ENCODE measurements around the gene FAM168B.
A peak's percentile ranks its signal among the peaks of the same experiment; 100 is the strongest.
"Not testable (repeated sequence)": the region's sequence is repeated elsewhere in the genome, so short reads cannot be mapped to it uniquely, and the experiment has no call there.

Gene FAM168B

GRCh38 chr2:131093006-131093695, at the start of gene FAM168B:
Gene FAM168B (minus strand): TSS chr2:131093460. CDS start chr2:131082646, 10,814 bp downstream.
- peak; percentile 87 for DNase-seq (ENCODE audit: low read depth)

GRCh38 chr2:131142849-131143248, 49.6 kb upstream of the FAM168B start:
- DNase-seq (ENCODE audit: low read depth), result no peak

GRCh38 chr2:131140581-131140980, 47.3 kb upstream of the FAM168B start:
- DNase-seq (ENCODE audit: low read depth), result no peak

- DNase-seq (ENCODE audit: low read depth), result no peak
Observed at GRCh38 chr2:131132729-131133128, 39.5 kb upstream of the FAM168B start.

- DNase-seq (ENCODE audit: low read depth), result no peak
Observed at GRCh38 chr2:131130298-131130596, 37.0 kb upstream of the FAM168B start.

- no peak for DNase-seq (ENCODE audit: low read depth)
Observed at GRCh38 chr2:131127981-131128380, 34.7 kb upstream of the FAM168B start.

GRCh38 chr2:131127076-131127475, 33.8 kb upstream of the FAM168B start:
- no peak for DNase-seq (ENCODE audit: low read depth)

GRCh38 chr2:131126436-131126835, 33.2 kb upstream of the FAM168B start:
- no peak for DNase-seq (ENCODE audit: low read depth)

- no peak for DNase-seq (ENCODE audit: low read depth)
Observed at GRCh38 chr2:131125195-131125757, 32.0 kb upstream of the FAM168B start.

- no peak for DNase-seq (ENCODE audit: low read depth)
Observed at GRCh38 chr2:131123192-131123591, 29.9 kb upstream of the FAM168B start.

GRCh38 chr2:131122496-131122895, 29.2 kb upstream of the FAM168B start:
- DNase-seq (ENCODE audit: low read depth), result no peak

- DNase-seq (ENCODE audit: low read depth), result peak; percentile 13
Observed at GRCh38 chr2:131121464-131121863, 28.2 kb upstream of the FAM168B start.

GRCh38 chr2:131120815-131121317, 27.6 kb upstream of the FAM168B start:
- DNase-seq (ENCODE audit: low read depth), result no peak

- DNase-seq (ENCODE audit: low read depth), result no peak
Observed at GRCh38 chr2:131115752-131116151, 22.5 kb upstream of the FAM168B start.

GRCh38 chr2:131114950-131115349, 21.7 kb upstream of the FAM168B start:
- not testable (repeated sequence) for DNase-seq (ENCODE audit: low read depth)

- DNase-seq (ENCODE audit: low read depth), result no peak
Observed at GRCh38 chr2:131113566-131114227, 20.4 kb upstream of the FAM168B start.

GRCh38 chr2:131112529-131112928, 19.3 kb upstream of the FAM168B start:
- peak; percentile 11 for DNase-seq (ENCODE audit: low read depth)

- peak; percentile 69 for DNase-seq (ENCODE audit: low read depth)
Observed at GRCh38 chr2:131105950-131106801, 12.9 kb upstream of the FAM168B start.

- peak; percentile 87 for DNase-seq (ENCODE audit: low read depth)
Observed at GRCh38 chr2:131105156-131105949, 12.1 kb upstream of the FAM168B start, which contains the start of gene PLEKHB2. Gene PLEKHB2 (plus strand): TSS chr2:131105336. CDS start chr2:131120942, 15,606 bp downstream.

- DNase-seq (ENCODE audit: low read depth), result peak; percentile 80
Observed at GRCh38 chr2:131104487-131105155, 11.4 kb upstream of the FAM168B start.

GRCh38 chr2:131103165-131103564, 9.9 kb upstream of the FAM168B start:
- no peak for DNase-seq (ENCODE audit: low read depth)
